Measurements from ENCODE around the gene ADSS2. TPM values are rescaled to one million over a fixed set of nuclear protein-coding genes. Genes with fewer than 3 reads are reported as not detected.

The ADSS2 gene
- total and polyA plus RNA-seq, 11 donors = 3.5 to 14.0 (median 6.7) TPM

GRCh38 chr1:244361764-244362473 lies 89.8 kb downstream of the ADSS2 start:
- H3K36me3 ChIP-seq = no peaks in the 10 kb centered on the region
- peaks cover 0 to 7% (median 0%) of the 10 kb centered on the region in 12 donors for H3K4me1 ChIP-seq
- DNase-seq (no peak), ATAC-seq (no peak)
- peak overlapping the region in 1 of 12 donors; percentile 15 for H3K4me3 ChIP-seq
- 18 to 26% (median 25%) methylated on average over 5 of the region's 5 CpGs for WGBS, 4 donors
- intact Hi-C loops (cut with DNase I) = no loop called here
- H3K27me3 ChIP-seq = no peaks in the 10 kb centered on the region
- H3K9me3 ChIP-seq = no peaks in the 10 kb centered on the region
- TF ChIP-seq POLR2A (IDR thresholded peaks at IDR 0.05) (no peak), CTCF (IDR thresholded peaks at IDR 0.05) (no peak)
- peak overlapping the region in 1 of 12 donors; percentile 59 for H3K27ac ChIP-seq

Other genes with a start within 250 kb of the ADSS2 start
- 1 to 10 TPM in 1 of 9 donors, under 1 TPM in 8; 0.11 to 1.2 (median 0.35) TPM for gene CATSPERE, start 9.4 kb upstream of the ADSS2 start, total RNA-seq
- under 1 TPM; 0.07 to 0.11 TPM for gene CATSPERE, start 9.4 kb upstream of the ADSS2 start, polyA plus RNA-seq
- gene DESI2, start 201.2 kb upstream of the ADSS2 start, total RNA-seq = 10 to 100 TPM; 18.7 to 34.2 (median 23.1) TPM
- 10 to 100 TPM in 1 of 2 donors, 1 to 10 TPM in 1; 8.2 to 22.4 TPM for gene DESI2, start 201.2 kb upstream of the ADSS2 start, polyA plus RNA-seq

Measured in heart left ventricle (tissue), 16 donors.